Prostate gland (tissue), 2 donors: ENCODE data around the gene PRRX1. TPM values are rescaled to one million over a fixed set of nuclear protein-coding genes. Genes with fewer than 3 reads are reported as not detected.

Experiments used
- DNase-seq: peaks from one replicate; pipeline ENCODE4 v3.0.0-alpha.2; 2019; ENCODE audit warnings: low spot score
- H3K27ac ChIP-seq, 2 donors: fragments of 200-600 bp; sonication (generic); 2 replicates each; pipeline ENCODE4 v1.5.1; 2017 to 2019
- H3K27me3 ChIP-seq: fragments of 200-600 bp; sonication (generic); replicated peaks from 2 replicates; pipeline ENCODE4 v1.5.1; 2019; ENCODE audit not compliant: insufficient read depth
- H3K36me3 ChIP-seq, 2 donors: fragments of 200-600 bp; sonication (generic); 1 replicate in 1 of 2; 2 replicates in 1 of 2; pipeline versions ENCODE4 v1.5.1 to v1.8.1; 2017 to 2019
- H3K4me1 ChIP-seq: fragments of 200-600 bp; sonication (generic); replicated peaks from 2 replicates; pipeline ENCODE4 v1.5.1; 2019
- H3K4me3 ChIP-seq, 2 donors: fragments of 200-600 bp; sonication (generic); 2 replicates each; pipeline ENCODE4 v1.5.1; 2017 to 2019
- H3K9me3 ChIP-seq: fragments of 200-600 bp; sonication (generic); 2 replicates; pipeline ENCODE4 v1.5.1; 2017
- CTCF ChIP-seq, 4 experiments: fragments of 200-600 bp in 2 of 4; fragments of 450-650 bp in 2 of 4; sonication (generic) in 2 of 4; IDR thresholded peaks; 1 replicate in 3 of 4; 2 replicates in 1 of 4; pipeline ENCODE4 v1.5.1; 2016 to 2019; ENCODE audit warnings: antibody characterized with exemption in 4 of 4, mild to moderate bottlenecking in 2 of 4, moderate library complexity in 2 of 4
- POLR2A ChIP-seq: fragments of 450-650 bp; IDR thresholded peaks from one replicate; pipeline ENCODE4 v1.6.1; 2016; ENCODE audit warnings: antibody characterized with exemption, mild to moderate bottlenecking
- POLR2AphosphoS5 ChIP-seq: sonication (generic); formaldehyde crosslinking; IDR thresholded peaks from one replicate; pipeline ENCODE4 v1.6.1; 2017; ENCODE audit warnings: antibody characterized with exemption
- WGBS: methylation state at CpG from one replicate; pipeline ENCODE4 v1.1.5; 2018; 5-methylcytosine and 5-hydroxymethylcytosine counted together
- intact Hi-C: fragments of 100-400 bp; cut with DNase I; formaldehyde crosslinking; loops from one replicate; pipeline ENCODE4 v1.14.2; 2022
- total RNA-seq, 2 donors: library from RNA; depleted of rRNA; stranded (reverse); fragments of >200 nt; gene quantifications; one replicate each; pipeline ENCODE4 v1.1.0, GENCODE V29; 2016

PRRX1 gene
- total RNA-seq, 2 donors from 2014 or later, result 7.0 to 35.2 TPM

DNA sequence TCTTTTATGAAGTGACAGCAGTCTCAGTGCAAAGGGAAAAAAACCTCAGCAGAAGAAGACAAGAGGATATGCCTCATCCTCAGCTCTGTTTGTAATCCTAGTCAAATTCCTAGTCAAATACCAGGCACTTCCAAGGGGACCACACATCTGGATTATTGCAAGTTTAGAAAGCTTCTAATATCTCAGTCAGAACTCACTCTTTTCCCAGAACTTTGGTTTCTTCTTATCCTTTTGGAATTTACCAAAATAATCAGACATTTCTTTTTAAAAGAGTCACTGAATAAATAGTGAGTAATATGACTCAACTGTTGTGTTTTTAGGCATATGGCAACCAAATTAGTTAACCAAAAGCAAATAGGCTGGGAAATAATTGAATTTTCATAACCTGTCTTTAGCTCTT is 47.8 kb downstream of the PRRX1 start:
- Histone ChIP-seq H3K36me3 (no peaks in the 10 kb centered on the region), H3K4me1 (no peaks in the 10 kb centered on the region), H3K4me3 (no peak overlapping the region), H3K9me3 (no peaks in the 10 kb centered on the region), H3K27me3 (no peaks in the 10 kb centered on the region), H3K27ac (no peak overlapping the region)
- intact Hi-C loops, result no loop called here
- TF ChIP-seq POLR2A (no peak), CTCF (IDR thresholded peaks at IDR 0.05) (no peak), POLR2AphosphoS5 (no peak)
- no peak for DNase-seq

DNA sequence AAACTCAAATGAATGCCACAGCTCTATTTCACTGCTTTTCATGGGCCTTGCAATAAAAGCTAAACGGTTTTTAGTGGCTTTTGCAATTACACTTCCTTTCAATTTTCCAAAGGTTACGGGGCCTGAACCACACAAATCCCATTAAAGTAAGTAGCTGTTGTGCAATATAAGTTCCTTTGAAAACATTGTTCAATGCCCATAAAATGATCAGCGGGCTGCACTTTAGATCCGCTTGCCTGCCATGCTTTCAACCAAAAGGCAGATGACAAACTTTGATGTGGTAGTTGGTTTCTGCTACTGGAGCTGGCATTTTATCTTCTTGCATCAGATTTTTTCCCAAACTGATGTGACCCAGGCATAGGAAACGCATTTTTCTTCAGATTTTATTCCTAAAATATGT is 50.2 kb downstream of the PRRX1 start:
- Histone ChIP-seq H3K9me3 (no peaks in the 10 kb centered on the region), H3K27me3 (no peaks in the 10 kb centered on the region), H3K4me1 (no peaks in the 10 kb centered on the region), H3K36me3 (no peaks in the 10 kb centered on the region), H3K27ac (no peak overlapping the region), H3K4me3 (no peak overlapping the region)
- intact Hi-C loops, result no loop called here
- 56% methylated on average over 5 of the region's 5 CpGs for WGBS
- TF ChIP-seq POLR2A (no peak), CTCF (IDR thresholded peaks at IDR 0.05) (no peak), POLR2AphosphoS5 (no peak)
- no peak for DNase-seq

DNA sequence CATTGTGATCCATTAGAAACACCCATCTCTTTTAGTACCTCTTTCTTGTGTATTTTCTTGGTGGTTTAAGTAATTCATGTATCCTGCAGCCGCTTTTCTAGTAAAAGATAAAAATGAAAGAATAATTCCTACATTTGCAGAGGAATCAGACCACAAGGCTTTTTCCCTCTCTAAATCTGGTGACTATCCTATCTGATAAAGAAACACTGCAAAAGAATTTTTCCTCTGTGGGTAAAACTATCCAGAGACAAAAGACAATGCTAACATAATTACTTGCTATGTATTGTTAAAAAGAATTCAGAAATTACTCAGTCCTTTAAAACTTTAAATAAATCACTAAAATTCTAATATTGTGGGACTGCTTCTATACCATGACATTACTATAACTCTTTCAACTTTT is 51.0 kb downstream of the PRRX1 start:
- no peaks in the 10 kb centered on the region for H3K27me3 ChIP-seq
- no peaks in the 10 kb centered on the region for H3K4me1 ChIP-seq
- intact Hi-C loops, result no loop called here
- WGBS, result 96% methylated on average over 1 of the region's 1 CpG
- H3K9me3 ChIP-seq, result no peaks in the 10 kb centered on the region
- no peak overlapping the region for H3K27ac ChIP-seq
- DNase-seq, result no peak
- no peak for TF ChIP-seq POLR2AphosphoS5
- no peak for TF ChIP-seq POLR2A
- TF ChIP-seq CTCF (IDR thresholded peaks at IDR 0.05), result no peak
- no peaks in the 10 kb centered on the region for H3K36me3 ChIP-seq
- H3K4me3 ChIP-seq, result no peak overlapping the region

GRCh38 chr1:170716835-170717429 is 53.0 kb downstream of the PRRX1 start:
- no peak overlapping the region for H3K4me3 ChIP-seq
- DNase-seq, result no peak
- intact Hi-C loops, result no loop called here
- no peaks in the 10 kb centered on the region for H3K4me1 ChIP-seq
- H3K27me3 ChIP-seq, result no peaks in the 10 kb centered on the region
- TF ChIP-seq POLR2A (no peak), CTCF (IDR thresholded peaks at IDR 0.05) (no peak), POLR2AphosphoS5 (no peak)
- H3K27ac ChIP-seq, result no peak overlapping the region
- WGBS, result 78% methylated on average over 3 of the region's 3 CpGs
- H3K9me3 ChIP-seq, result no peaks in the 10 kb centered on the region
- no peaks in the 10 kb centered on the region for H3K36me3 ChIP-seq

DNA sequence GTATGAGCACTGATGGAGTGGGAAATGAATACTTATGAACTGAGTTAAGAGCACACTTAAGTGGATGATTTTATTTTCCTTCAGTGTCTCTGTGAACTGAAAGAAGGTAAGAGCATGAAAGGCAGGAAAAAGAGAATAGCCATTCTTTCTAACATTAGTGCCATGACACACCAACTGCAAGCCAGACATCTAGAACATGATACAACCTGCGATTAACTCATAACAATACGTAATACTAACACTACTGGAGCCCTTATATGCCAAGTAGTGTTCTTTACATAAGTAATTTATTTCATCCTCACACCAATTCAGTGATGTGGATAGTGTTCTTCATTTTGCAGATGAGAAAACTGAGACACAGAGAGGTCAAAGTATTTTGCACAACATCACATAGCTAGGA is 56.7 kb downstream of the PRRX1 start:
- no peak overlapping the region for H3K4me3 ChIP-seq
- H3K9me3 ChIP-seq, result no peaks in the 10 kb centered on the region
- no peaks in the 10 kb centered on the region for H3K36me3 ChIP-seq
- 75% methylated on average over 2 of the region's 2 CpGs for WGBS
- intact Hi-C loops, result no loop called here
- DNase-seq, result no peak
- no peaks in the 10 kb centered on the region for H3K27me3 ChIP-seq
- TF ChIP-seq POLR2A (no peak), POLR2AphosphoS5 (no peak), CTCF (IDR thresholded peaks at IDR 0.05) (no peak)
- H3K4me1 ChIP-seq, result no peaks in the 10 kb centered on the region
- no peak overlapping the region for H3K27ac ChIP-seq
